ENCODE results near the gene SIRT3.

The SIRT3 gene

GRCh38 chr11:213111-213510 lies 23.0 kb downstream of the SIRT3 start:
- no peak for DNase-seq

GRCh38 chr11:212150-213100 lies 23.7 kb downstream of the SIRT3 start:
- DNase-seq, result no peak

- DNase-seq, result no peak
These were observed 24.4 kb downstream of the SIRT3 start for GRCh38 chr11:211741-212140.

- DNase-seq, result no peak
These were observed 24.8 kb downstream of the SIRT3 start for GRCh38 chr11:211295-211694.

- no peak for DNase-seq
These were observed 25.4 kb downstream of the SIRT3 start for GRCh38 chr11:210803-211180.

GRCh38 chr11:210122-210802 lies 25.9 kb downstream of the SIRT3 start:
- DNase-seq, result no peak

DNA sequence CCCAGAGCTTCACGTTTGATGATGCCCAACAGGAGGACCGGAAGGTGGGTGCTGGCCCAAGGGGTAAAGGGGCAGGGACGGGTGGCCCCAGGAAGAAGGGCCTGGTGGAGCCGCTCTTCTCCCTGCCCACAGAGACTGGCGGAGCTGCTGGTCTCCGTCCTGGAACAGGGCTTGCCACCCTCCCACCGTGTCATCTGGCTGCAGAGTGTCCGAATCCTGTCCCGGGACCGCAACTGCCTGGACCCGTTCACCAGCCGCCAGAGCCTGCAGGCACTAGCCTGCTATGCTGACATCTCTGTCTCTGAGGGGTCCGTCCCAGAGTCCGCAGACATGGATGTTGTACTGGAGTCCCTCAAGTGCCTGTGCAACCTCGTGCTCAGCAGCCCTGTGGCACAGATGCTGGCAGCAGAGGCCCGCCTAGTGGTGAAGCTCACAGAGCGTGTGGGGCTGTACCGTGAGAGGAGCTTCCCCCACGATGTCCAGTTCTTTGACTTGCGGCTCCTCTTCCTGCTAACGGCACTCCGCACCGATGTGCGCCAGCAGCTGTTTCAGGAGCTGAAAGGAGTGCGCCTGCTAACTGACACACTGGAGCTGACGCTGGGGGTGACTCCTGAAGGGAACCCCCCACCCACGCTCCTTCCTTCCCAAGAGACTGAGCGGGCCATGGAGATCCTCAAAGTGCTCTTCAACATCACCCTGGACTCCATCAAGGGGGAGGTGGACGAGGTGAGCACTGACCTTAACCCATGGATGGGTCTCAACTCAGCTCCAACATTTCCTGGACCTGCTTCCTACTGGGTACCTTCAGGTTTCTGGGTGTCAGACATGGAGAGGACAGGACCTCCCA lies 26.6 kb downstream of the SIRT3 start:
- no peak for DNase-seq

DNA sequence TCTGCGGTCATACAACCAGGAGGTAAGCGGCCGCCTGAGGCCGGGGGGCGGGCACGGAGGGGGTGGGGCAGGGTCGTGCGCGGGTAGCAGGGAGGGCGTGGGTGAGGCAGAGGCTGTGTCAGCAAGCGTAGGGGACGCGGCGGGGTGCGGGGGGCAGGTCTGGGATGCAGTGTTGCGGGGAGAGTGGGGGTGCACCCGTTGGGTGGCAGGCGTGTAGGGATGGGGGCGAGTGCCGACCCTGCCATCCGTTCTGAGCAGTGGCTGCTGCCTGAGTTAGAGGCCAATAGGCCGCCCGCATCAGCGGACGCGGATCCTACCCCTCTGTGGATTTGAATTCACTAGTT lies 27.3 kb downstream of the SIRT3 start:
- no peak for DNase-seq

DNA sequence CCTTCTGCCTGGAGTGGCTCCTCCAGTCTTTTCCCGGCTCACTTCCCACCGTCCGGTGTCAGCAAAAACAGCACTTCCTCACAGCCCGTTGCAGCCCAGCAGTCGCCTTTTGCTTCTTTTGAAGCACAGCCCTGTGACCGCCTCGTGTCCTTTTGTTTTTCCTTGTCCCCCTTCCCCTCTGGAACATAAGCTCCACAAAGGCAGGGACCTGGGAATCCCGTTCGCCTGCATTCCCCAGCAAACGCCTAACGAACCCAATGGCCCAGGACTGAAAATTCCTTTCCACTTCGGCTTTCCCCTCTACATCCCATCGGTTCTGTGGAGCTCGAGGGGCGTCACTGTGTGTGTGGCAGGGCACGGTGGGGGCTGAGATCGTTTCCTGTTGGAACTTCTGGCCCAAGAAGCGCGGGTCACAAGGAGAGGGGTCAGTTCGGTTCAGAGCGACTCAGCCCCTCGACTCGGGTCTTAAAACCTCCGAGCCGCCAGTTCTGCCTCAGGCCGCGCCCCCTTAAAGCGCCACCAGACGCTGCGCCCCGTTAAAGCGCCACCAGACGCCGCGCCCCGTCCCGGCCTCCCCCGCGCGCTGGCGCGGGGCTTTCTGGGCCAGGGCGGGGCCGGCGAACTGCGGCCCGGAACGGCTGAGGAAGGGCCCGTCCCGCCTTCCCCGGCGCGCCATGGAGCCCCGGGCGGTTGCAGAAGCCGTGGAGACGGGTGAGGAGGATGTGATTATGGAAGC lies 27.8 kb downstream of the SIRT3 start:
- peak; percentile 85 for DNase-seq

DNA sequence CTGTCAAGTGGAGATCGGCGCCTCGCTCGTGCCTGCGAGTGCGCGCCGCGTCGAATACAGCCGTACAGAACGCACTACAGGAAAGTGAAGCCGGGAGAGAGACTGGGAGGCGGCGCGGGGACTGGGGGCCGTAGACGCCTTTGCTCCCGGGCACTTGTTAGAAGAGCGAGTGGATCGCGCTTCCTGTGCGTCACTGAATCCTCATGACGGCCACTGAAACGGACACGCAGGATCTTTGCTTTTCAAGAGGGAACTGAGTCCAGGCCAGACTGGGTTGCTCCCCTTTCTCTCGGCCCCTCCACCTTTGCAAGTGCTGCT lies 28.3 kb downstream of the SIRT3 start:
- no peak for DNase-seq

DNA sequence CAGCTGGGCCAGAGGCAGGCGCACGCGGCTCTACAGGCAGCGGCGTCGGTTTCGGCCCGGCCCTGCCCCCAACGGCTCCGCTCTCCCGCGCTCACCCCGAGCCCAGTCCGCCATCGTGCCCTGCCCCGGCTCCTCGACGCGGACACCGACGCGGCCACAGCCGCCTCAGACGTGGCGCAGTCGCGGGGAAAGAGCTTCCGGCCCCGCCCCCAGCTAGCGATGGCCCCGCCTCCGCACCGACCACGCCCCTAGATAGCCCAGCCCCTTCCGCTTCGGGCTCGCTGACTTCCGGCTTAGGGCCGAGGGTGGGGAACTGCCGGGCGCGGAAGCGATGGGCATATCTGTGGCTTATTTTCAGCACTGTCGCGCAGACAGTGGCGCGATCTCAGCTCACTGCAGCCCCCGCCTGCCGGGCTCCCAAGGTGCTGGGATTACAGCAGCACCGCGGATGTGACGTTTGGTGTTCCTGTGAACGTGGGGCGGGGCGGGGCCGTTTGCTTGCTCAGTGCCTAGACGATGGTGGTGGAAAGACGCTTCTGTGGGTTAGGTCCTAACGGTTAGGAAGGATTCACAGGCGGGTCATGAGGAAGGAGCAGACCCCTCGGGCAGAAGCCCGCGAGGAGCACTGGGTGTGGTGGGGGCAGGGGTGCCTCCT lies 28.8 kb downstream of the SIRT3 start, which contains the start of the genes BET1L and RIC8A:
Gene BET1L, minus strand, starts transcription at position 192 of the 655 bp plus-strand sequence. Its CDS starts 78 bp downstream, at position 114.
Gene RIC8A, plus strand, starts transcription at position 501 of the 655 bp plus-strand sequence. CDS start 1,147 bp downstream, outside the sequence.
- peak; percentile 99 for DNase-seq

GRCh38 chr11:206526-207207 lies 29.5 kb downstream of the SIRT3 start:
- peak; percentile 18 for DNase-seq

DNA sequence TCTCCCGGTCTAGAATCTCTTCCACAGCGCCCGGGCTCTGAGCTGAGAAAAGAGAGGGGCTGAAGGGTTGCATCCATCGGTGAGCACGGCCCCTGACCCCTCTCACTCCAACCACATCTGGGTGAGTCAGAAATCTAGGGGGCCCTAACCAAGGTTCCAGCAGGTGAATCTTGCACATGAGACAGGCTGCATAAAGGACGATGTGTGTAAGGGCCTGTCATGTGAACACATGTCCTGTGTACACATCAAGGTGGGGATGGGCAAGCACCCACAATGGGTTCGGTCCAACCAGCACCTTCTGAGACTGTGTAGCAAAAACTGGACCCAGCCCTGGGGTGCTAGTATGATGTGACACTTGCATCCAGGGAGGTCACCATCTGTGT lies 30.1 kb downstream of the SIRT3 start:
- DNase-seq, result no peak

DNA sequence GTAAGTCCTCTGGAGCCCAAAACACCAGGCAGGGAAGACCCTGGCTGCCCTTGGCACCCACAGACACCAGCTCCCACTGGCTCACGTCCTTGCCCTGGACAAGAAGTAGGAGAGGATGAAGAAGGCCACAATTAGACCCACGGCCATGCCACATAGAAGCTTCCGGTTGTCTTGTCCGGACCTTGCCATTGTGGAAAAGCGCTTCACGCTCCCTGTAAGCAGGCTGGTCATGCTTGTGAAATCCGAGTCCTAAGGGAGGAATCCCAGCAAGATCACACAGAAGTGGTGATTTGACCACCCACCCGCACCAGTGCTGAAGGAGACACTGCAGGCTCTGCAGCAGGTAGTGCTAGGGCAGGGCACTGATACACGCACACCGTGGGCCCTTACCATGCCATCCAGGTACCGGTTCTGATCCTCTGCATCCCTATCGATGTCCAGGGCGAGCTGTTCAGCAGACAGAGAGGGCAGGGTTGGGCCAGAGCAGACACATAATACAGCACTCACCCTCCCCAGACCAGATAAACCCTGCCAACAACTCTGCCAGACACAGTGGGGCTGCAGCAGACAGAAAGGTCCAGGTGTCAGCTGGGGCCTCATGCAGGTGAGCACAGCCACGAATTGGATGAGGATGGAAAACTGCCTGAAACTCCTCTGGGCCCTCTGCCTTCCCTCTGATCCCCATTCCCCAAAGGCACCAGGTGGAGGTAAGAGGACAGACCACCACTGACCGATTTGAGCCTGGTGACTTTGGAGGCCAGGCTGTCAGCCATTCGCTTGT lies 30.7 kb downstream of the SIRT3 start:
- DNase-seq, result no peak

DNA sequence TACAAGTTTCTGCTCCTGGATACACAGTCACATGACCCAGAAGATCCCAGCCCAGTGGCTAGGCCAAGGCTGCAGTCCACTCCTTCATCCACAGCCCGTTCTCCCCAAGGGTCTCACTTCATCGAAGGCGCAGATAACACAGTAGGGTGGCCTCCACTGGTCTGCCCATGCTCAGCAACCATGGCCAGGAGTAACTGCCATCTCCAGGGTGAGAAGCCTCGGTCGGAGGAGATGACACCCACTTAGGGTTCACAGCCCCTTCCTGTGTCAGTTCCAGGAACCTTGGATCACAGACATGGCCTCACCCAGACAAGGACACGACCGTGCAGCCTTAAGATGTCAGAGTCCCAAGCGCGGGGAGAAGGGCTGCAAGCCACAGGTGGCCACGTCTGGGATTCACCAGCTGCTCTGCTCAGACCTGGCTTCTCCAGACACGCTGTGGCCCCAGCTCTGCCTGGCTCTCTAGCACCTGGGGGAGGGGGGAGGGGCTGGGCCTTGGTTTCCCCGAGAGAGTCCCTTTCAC lies 31.5 kb downstream of the SIRT3 start:
- DNase-seq, result no peak

GRCh38 chr11:203945-204586 lies 32.1 kb downstream of the SIRT3 start:
- no peak for DNase-seq

DNA sequence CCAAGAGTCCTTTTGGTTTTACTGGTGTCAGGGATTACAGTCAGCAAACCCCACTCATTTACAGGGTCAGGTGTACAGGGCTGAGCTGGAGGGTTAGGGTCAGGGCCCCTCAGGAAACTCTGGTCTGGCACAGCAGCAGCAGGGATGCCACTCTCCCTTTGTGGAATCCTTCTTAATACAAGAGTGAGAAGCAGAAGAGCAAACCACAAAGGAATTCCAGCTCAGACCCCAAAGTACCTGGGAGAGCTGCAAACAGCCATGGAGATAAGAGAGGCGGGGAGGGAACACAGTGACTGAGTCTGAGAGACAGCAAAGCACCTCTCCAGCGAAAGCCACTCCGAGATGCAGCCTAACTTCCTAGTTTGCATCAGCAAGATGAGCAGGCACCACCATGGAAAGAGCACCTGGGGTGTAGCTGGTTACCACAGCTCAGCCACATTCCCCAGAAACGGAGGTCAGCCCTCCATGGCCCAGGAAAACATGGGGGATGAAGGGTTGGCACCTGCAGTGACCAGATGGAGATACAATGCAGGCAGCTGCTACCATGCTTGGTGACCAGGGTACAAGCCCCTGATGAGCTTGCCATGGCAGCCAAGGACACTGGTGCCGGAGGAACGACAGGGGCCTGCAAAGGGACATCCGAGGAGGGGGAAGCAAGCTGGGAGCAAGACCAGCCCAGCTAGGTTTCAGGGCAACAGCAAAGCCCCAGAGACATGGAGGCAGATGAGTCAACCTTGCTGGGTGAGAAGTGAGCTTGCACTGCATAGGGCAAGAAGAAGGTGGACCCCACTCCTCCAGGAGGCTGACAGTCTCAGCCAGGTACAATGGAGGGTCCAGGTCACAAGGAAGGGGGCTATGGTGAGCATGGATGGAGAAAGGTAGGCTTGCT lies 32.8 kb downstream of the SIRT3 start:
- DNase-seq, result no peak

- DNase-seq, result no peak
These were observed 33.7 kb downstream of the SIRT3 start for GRCh38 chr11:202490-202889.

- no peak for DNase-seq
These were observed 34.2 kb downstream of the SIRT3 start for GRCh38 chr11:201966-202365.
